Omental fat pad (tissue), 4 donors: ENCODE data around the gene STX16. TPM values are rescaled to one million over a fixed set of nuclear protein-coding genes. Genes with fewer than 3 reads are reported as not detected.

Source experiments
- ATAC-seq: fragments of 150-250 bp; one replicate; pipeline ENCODE4 v1.9.1; 2016; ENCODE audit warnings: mild to moderate bottlenecking, moderate library complexity; ENCODE audit not compliant: low FRiP score
- DNase-seq: peaks from one replicate; pipeline ENCODE4 v3.0.0-alpha.2; 2019; ENCODE audit warnings: low spot score
- CTCF ChIP-seq, 3 donors: fragments of 450-650 bp; IDR thresholded peaks; one replicate each; pipeline ENCODE4 v1.5.1; 2016 to 2017; ENCODE audit warnings: antibody characterized with exemption in 3 of 3, mild to moderate bottlenecking in 3 of 3, moderate library complexity in 2 of 3
- total RNA-seq, 4 donors: library from RNA; depleted of rRNA; stranded (reverse); fragments of >200 nt; gene quantifications; one replicate each; pipeline ENCODE4 v1.1.0, GENCODE V29; 2016

STX16 gene
- total RNA-seq, 4 donors from 2014 or later: 38.5 to 87.2 (median 49.1) TPM

GRCh38 chr20:58670102-58670501 lies 19.0 kb downstream of the STX16 start:
- ATAC-seq (no peak), DNase-seq (no peak)
- TF ChIP-seq CTCF (IDR thresholded peaks at IDR 0.05): no peak

GRCh38 chr20:58670659-58671058 lies 19.6 kb downstream of the STX16 start:
- no peak for DNase-seq
- no peak for ATAC-seq
- no peak for TF ChIP-seq CTCF (IDR thresholded peaks at IDR 0.05)

- no peak for ATAC-seq
- no peak for DNase-seq
- TF ChIP-seq CTCF (IDR thresholded peaks at IDR 0.05): no peak
Observed at GRCh38 chr20:58673119-58673518, 22.0 kb downstream of the STX16 start.

GRCh38 chr20:58675146-58675584 lies 24.1 kb downstream of the STX16 start:
- ATAC-seq (no peak), DNase-seq (no peak)
- TF ChIP-seq CTCF (IDR thresholded peaks at IDR 0.05): no peak

- no peak for DNase-seq
- ATAC-seq: no peak
- no peak for TF ChIP-seq CTCF (IDR thresholded peaks at IDR 0.05)
Observed at GRCh38 chr20:58675641-58676040, 24.6 kb downstream of the STX16 start.

- ATAC-seq (no peak), DNase-seq (no peak)
- TF ChIP-seq CTCF (IDR thresholded peaks at IDR 0.05): no peak
Observed at GRCh38 chr20:58676161-58676560, 25.1 kb downstream of the STX16 start.

GRCh38 chr20:58677079-58677604 lies 26.1 kb downstream of the STX16 start:
- ATAC-seq (no peak), DNase-seq (no peak)
- no peak for TF ChIP-seq CTCF (IDR thresholded peaks at IDR 0.05)
